Measurements from ENCODE around the gene RCAN1. TPM values are rescaled to one million over a fixed set of nuclear protein-coding genes. Genes with fewer than 3 reads are reported as not detected.

The RCAN1 gene
- total RNA-seq, 1 experiment from 2014 or later: 9.7 TPM

GRCh38 chr21:34583926-34584563 lies 30.9 kb downstream of the RCAN1 start:
- intact Hi-C loops (cut with micrococcal nuclease): no loop called here
- no TSS peak for BruUV-seq (replicated peaks)

More at GRCh38 chr21:34583926-34584563, 30.9 kb downstream of the RCAN1 start:
- Histone ChIP-seq H3K27me3 (ENCODE audit: insufficient read depth, low read length) (no peaks in the 10 kb centered on the region), H3K36me3 (ENCODE audit: control insufficient read depth in 1 of 2, insufficient read depth in 2 of 2, low read length in 2 of 2) (no peaks in the 10 kb centered on the region), H3K27ac (ENCODE audit: low read depth, low read length) (no peak overlapping the region), H3K79me2 (ENCODE audit: insufficient read depth, low read length) (no peaks in the 10 kb centered on the region), H3K4me2 (ENCODE audit: low read length) (no peak overlapping the region), H3K9me3 (ENCODE audit: control insufficient read depth in 1 of 2, insufficient read depth in 1 of 2, low read depth in 1 of 2, low read length in 2 of 2) (no peaks in the 10 kb centered on the region), H3K4me3 (replicated peaks in 1 of 2; ENCODE audit: low read depth in 1 of 2, low read length in 2 of 2) (no peak overlapping the region), H3K9me2 (ENCODE audit: insufficient read depth) (no peaks in the 10 kb centered on the region), H2AFZ (ENCODE audit: low read depth, low read length, poor library complexity, severe bottlenecking) (no peak overlapping the region), H3K4me1 (ENCODE audit: control insufficient read depth in 1 of 2, insufficient read depth in 2 of 2, low read length in 2 of 2) (no peaks in the 10 kb centered on the region; a peak in 1 of 4 replicates), H3K9ac (ENCODE audit: low read length) (no peak overlapping the region), H4K20me1 (ENCODE audit: insufficient read depth) (no peaks in the 10 kb centered on the region)
- ATAC-seq (no peak), DNase-seq (ENCODE audit: low read depth, low spot score) (no peak)
- RAD21 ChIA-PET (ENCODE audit: low non-redundant PET in 1 of 2, low total read pairs in 2 of 2, uncharacterized antibody in 2 of 2, unreplicated experiment in 2 of 2): no interaction called here
- TF ChIP-seq POLR2AphosphoS5 (IDR thresholded peaks at IDR 0.05; ENCODE audit: low read depth, low read length) (no peak), EZH2 (IDR thresholded peaks at IDR 0.05) (no peak), POLR2A (IDR thresholded peaks at IDR 0.05; ENCODE audit: borderline replicate concordance, extremely low read depth, insufficient read depth, insufficient read length) (no peak), ATF3 (IDR thresholded peaks at IDR 0.05) (no peak), MAX (IDR thresholded peaks at IDR 0.05) (no peak), CEBPB (IDR thresholded peaks at IDR 0.05; ENCODE audit: low read depth) (no peak), EGR1 (IDR thresholded peaks at IDR 0.05; ENCODE audit: low read depth) (no peak), SRF (IDR thresholded peaks at IDR 0.05; ENCODE audit: low read depth) (no peak), SP1 (IDR thresholded peaks at IDR 0.05; ENCODE audit: low read depth) (no peak), CTCF (IDR thresholded peaks at IDR 0.05 in 2 of 3, conservative IDR thresholded peaks at IDR 0.05 in 1 of 3; ENCODE audit: borderline replicate concordance in 1 of 3, insufficient read depth in 1 of 3, low read depth in 2 of 3, low read length in 2 of 3) (no peak), ZNF274 (IDR thresholded peaks at IDR 0.05; ENCODE audit: low read depth, low read length) (no peak), JUND (IDR thresholded peaks at IDR 0.05) (no peak), FOSL1 (IDR thresholded peaks at IDR 0.05; ENCODE audit: low read depth) (no peak), EZH2phosphoT487 (IDR thresholded peaks at IDR 0.05; ENCODE audit: borderline replicate concordance) (no peak)
- TF ChIP-seq, protein P1, sequence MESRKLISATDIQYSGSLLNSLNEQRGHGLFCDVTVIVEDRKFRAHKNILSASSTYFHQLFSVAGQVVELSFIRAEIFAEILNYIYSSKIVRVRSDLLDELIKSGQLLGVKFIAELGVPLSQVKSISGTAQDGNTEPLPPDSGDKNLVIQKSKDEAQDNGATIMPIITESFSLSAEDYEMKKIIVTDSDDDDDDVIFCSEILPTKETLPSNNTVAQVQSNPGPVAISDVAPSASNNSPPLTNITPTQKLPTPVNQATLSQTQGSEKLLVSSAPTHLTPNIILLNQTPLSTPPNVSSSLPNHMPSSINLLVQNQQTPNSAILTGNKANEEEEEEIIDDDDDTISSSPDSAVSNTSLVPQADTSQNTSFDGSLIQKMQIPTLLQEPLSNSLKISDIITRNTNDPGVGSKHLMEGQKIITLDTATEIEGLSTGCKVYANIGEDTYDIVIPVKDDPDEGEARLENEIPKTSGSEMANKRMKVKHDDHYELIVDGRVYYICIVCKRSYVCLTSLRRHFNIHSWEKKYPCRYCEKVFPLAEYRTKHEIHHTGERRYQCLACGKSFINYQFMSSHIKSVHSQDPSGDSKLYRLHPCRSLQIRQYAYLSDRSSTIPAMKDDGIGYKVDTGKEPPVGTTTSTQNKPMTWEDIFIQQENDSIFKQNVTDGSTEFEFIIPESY (IDR thresholded peaks at IDR 0.05; ENCODE audit: extremely low read depth, insufficient replicate concordance, low read length): no peak
- POLR2A ChIA-PET: no interaction called here
- CTCF ChIA-PET: no interaction called here
